H9 (cell line): ENCODE results near the gene PTPRQ. TPM values are rescaled to one million over a fixed set of nuclear protein-coding genes. Genes with fewer than 3 reads are reported as not detected.

Experiments
- DNase-seq: peaks from one replicate; pipeline ENCODE4 v3.0.0-alpha.2; 2017
- H2AFZ ChIP-seq: one replicate; pipeline ENCODE4 v1.6.1; 2013; ENCODE audit warnings: mild to moderate bottlenecking, low read length, control low read depth, moderate library complexity
- H2AK5ac ChIP-seq: 2 replicates; pipeline ENCODE4 v1.6.1; 2013; ENCODE audit warnings: low read length, control low read depth, mixed read lengths; ENCODE audit not compliant: insufficient read length
- H2BK120ac ChIP-seq: one replicate; pipeline ENCODE4 v1.6.1; 2013; ENCODE audit warnings: low read depth, mild to moderate bottlenecking, low read length, control low read depth, inconsistent platforms; ENCODE audit not compliant: poor library complexity, severe bottlenecking
- H2BK12ac ChIP-seq: 2 replicates; pipeline ENCODE4 v1.6.1; 2013; ENCODE audit warnings: low read length, control low read depth, mixed read lengths, low read depth; ENCODE audit not compliant: insufficient read length
- H2BK15ac ChIP-seq: 2 replicates; pipeline ENCODE4 v1.6.1; 2013; ENCODE audit warnings: low read depth, low read length, control low read depth
- H2BK20ac ChIP-seq: one replicate; pipeline ENCODE4 v1.6.1; 2013; ENCODE audit warnings: low read depth, mild to moderate bottlenecking, low read length, control low read depth, inconsistent platforms; ENCODE audit not compliant: poor library complexity, severe bottlenecking
- H2BK5ac ChIP-seq: 2 replicates; pipeline ENCODE4 v1.6.1; 2013; ENCODE audit warnings: low read length, control low read depth, mixed read lengths; ENCODE audit not compliant: insufficient read length
- H3K14ac ChIP-seq: 2 replicates; pipeline ENCODE4 v1.6.1; 2013; ENCODE audit warnings: low read length, control low read depth; ENCODE audit not compliant: insufficient read depth
- H3K18ac ChIP-seq: 2 replicates; pipeline ENCODE4 v1.6.1; 2013; ENCODE audit warnings: low read depth, mild to moderate bottlenecking, mixed read lengths, low read length, control low read depth; ENCODE audit not compliant: insufficient read length
- H3K23ac ChIP-seq: 2 replicates; pipeline ENCODE4 v1.6.1; 2013; ENCODE audit warnings: low read length, control low read depth, mixed read lengths, low read depth; ENCODE audit not compliant: insufficient read length
- H3K23me2 ChIP-seq: 2 replicates; pipeline ENCODE4 v1.6.1; 2013; ENCODE audit warnings: low read depth, mild to moderate bottlenecking, mixed read lengths, low read length, control low read depth; ENCODE audit not compliant: insufficient read length, poor library complexity, severe bottlenecking
- H3K27ac ChIP-seq: 2 replicates; pipeline ENCODE4 v1.5.1; 2013; ENCODE audit warnings: low read length, control low read depth, mixed read lengths, low read depth; ENCODE audit not compliant: insufficient read length
- H3K27me3 ChIP-seq: 2 replicates; pipeline ENCODE4 v1.6.1; 2013; ENCODE audit warnings: low read length, control low read depth, inconsistent platforms; ENCODE audit not compliant: insufficient read depth
- H3K4ac ChIP-seq: 2 replicates; pipeline ENCODE4 v1.6.1; 2013; ENCODE audit warnings: low read depth, mild to moderate bottlenecking, control low read depth, inconsistent platforms, low read length, moderate library complexity
- H3K4me1 ChIP-seq: 2 replicates; pipeline ENCODE4 v1.6.1; 2013; ENCODE audit warnings: low read length, control low read depth, inconsistent platforms; ENCODE audit not compliant: insufficient read depth
- H3K4me2 ChIP-seq: 2 replicates; pipeline ENCODE4 v1.6.1; 2013; ENCODE audit warnings: low read length, control low read depth, mixed read lengths; ENCODE audit not compliant: insufficient read length, insufficient read depth
- H3K56ac ChIP-seq: 2 replicates; pipeline ENCODE4 v1.6.1; 2013; ENCODE audit warnings: low read depth, mild to moderate bottlenecking, mixed read lengths, low read length, control low read depth; ENCODE audit not compliant: insufficient read length
- H3K79me1 ChIP-seq: 2 replicates; pipeline ENCODE4 v1.6.1; 2013; ENCODE audit warnings: low read depth, mild to moderate bottlenecking, moderate library complexity, low read length, control low read depth, inconsistent platforms; ENCODE audit not compliant: insufficient read depth, poor library complexity, severe bottlenecking
- H3K79me2 ChIP-seq: 2 replicates; pipeline ENCODE4 v1.6.1; 2013; ENCODE audit warnings: low read length, control low read depth, inconsistent platforms; ENCODE audit not compliant: insufficient read depth
- H3K9ac ChIP-seq: 2 replicates; pipeline ENCODE4 v1.6.1; 2013; ENCODE audit warnings: low read length, control low read depth, mixed read lengths; ENCODE audit not compliant: insufficient read length; ENCODE audit errors: extremely low read depth
- H3K9me3 ChIP-seq: one replicate; pipeline ENCODE4 v1.6.1; 2013; ENCODE audit warnings: low read depth, low read length, inconsistent platforms; ENCODE audit not compliant: control insufficient read depth
- H3T11ph ChIP-seq: one replicate; pipeline ENCODE4 v1.6.1; 2013; ENCODE audit warnings: mild to moderate bottlenecking, low read length, control low read depth, inconsistent platforms
- H4K20me1 ChIP-seq: one replicate; pipeline ENCODE4 v1.6.1; 2013; ENCODE audit not compliant: control insufficient read depth, insufficient read length, insufficient read depth
- H4K5ac ChIP-seq: 2 replicates; pipeline ENCODE4 v1.6.1; 2013; ENCODE audit warnings: low read depth, mild to moderate bottlenecking, mixed read lengths, low read length, control low read depth; ENCODE audit not compliant: insufficient read length
- H4K8ac ChIP-seq: replicated peaks from 2 replicates; pipeline ENCODE4 v1.6.1; 2013; ENCODE audit warnings: low read length, control low read depth, mixed read lengths, low read depth; ENCODE audit not compliant: insufficient read length
- H4K91ac ChIP-seq: 2 replicates; pipeline ENCODE4 v1.6.1; 2013; ENCODE audit warnings: low read depth, mild to moderate bottlenecking, moderate library complexity, mixed read lengths, low read length, control low read depth; ENCODE audit not compliant: insufficient read length
- H3K27ac Mint-ChIP-seq, 3 experiments: 2 replicates in 2 of 3; 3 replicates in 1 of 3; pipeline ENCODE4 v1.8.0; 2020 to 2021; ENCODE audit warnings: mixed read lengths in 3 of 3, mild to moderate bottlenecking in 1 of 3, moderate library complexity in 1 of 3
- H3K27me3 Mint-ChIP-seq: 2 replicates; pipeline ENCODE4 v1.8.0; 2021; ENCODE audit warnings: low read depth, mild to moderate bottlenecking, moderate library complexity, mixed read lengths
- H3K36me3 Mint-ChIP-seq, 3 experiments: 2 replicates in 2 of 3; 3 replicates in 1 of 3; pipeline ENCODE4 v1.8.0; 2020 to 2021; ENCODE audit warnings: low read depth in 3 of 3, mixed read lengths in 3 of 3; ENCODE audit not compliant: insufficient read depth in 1 of 3
- H3K4me1 Mint-ChIP-seq, 2 experiments: 2 replicates each; pipeline ENCODE4 v1.8.0; 2020; ENCODE audit warnings: mixed read lengths in 2 of 2
- H3K4me3 Mint-ChIP-seq, 2 experiments: 2 replicates in 1 of 2; 3 replicates in 1 of 2; pipeline ENCODE4 v1.8.0; 2020 to 2021; ENCODE audit warnings: mild to moderate bottlenecking in 2 of 2, mixed read lengths in 2 of 2, moderate library complexity in 1 of 2
- H3K9me3 Mint-ChIP-seq, 2 experiments: 2 replicates in 1 of 2; 3 replicates in 1 of 2; pipeline ENCODE4 v1.8.0; 2020; ENCODE audit warnings: mild to moderate bottlenecking in 2 of 2, mixed read lengths in 2 of 2, moderate library complexity in 1 of 2
- WGBS: extraction: QIAGEN DNeasy Blood & Tissue Kit; methylation state at CpG from one replicate; pipeline ENCODE4 v1.1.7; 2013; ENCODE audit warnings: missing lambda C conversion rate, low lambda C conversion rate, mixed read lengths; ENCODE audit not compliant: insufficient read length; ENCODE audit errors: extremely low coverage; 5-methylcytosine and 5-hydroxymethylcytosine counted together
- total RNA-seq: library from RNA; stranded (reverse); gene quantifications from 2 replicates; pipeline ENCODE4 v1.2.1, GENCODE V29; 2021
- TF ChIP-seq, protein P1 (sequence below): fragments of 200-600 bp; sonication (generic); conservative IDR thresholded peaks from 3 replicates; pipeline ENCODE4 v1.8.0; 2021; ENCODE audit warnings: antibody characterized with exemption, mild to moderate bottlenecking

The PTPRQ gene
- total RNA-seq, 1 experiment from 2014 or later, result not detected

- no peak overlapping the region for H2BK12ac ChIP-seq
- H3K23me2 ChIP-seq, result no peaks in the 10 kb centered on the region
- no peak overlapping the region for H4K5ac ChIP-seq
- H2BK15ac ChIP-seq, result no peak overlapping the region
- H3K79me1 ChIP-seq, result no peaks in the 10 kb centered on the region
- H3K56ac ChIP-seq, result no peak overlapping the region
- H3K79me2 ChIP-seq, result no peaks in the 10 kb centered on the region
- no peak overlapping the region for H3K4me2 ChIP-seq
- Mint-ChIP-seq H3K27ac (no peak overlapping the region), H3K36me3 (no peaks in the 10 kb centered on the region), H3K9me3 (no peaks in the 10 kb centered on the region), H3K4me1 (peaks cover 19 to 25% of the 10 kb centered on the region in 2 experiments), H3K27me3 (peaks cover 30% of the 10 kb centered on the region), H3K4me3 (no peak overlapping the region)
- H3K27me3 ChIP-seq, result no peaks in the 10 kb centered on the region; the same call in 1 of the 2 replicates
- no peak for DNase-seq
- H4K20me1 ChIP-seq, result no peaks in the 10 kb centered on the region
- H3K9ac ChIP-seq, result no peak overlapping the region
- H3K14ac ChIP-seq, result no peak overlapping the region
- TF ChIP-seq, protein P1, sequence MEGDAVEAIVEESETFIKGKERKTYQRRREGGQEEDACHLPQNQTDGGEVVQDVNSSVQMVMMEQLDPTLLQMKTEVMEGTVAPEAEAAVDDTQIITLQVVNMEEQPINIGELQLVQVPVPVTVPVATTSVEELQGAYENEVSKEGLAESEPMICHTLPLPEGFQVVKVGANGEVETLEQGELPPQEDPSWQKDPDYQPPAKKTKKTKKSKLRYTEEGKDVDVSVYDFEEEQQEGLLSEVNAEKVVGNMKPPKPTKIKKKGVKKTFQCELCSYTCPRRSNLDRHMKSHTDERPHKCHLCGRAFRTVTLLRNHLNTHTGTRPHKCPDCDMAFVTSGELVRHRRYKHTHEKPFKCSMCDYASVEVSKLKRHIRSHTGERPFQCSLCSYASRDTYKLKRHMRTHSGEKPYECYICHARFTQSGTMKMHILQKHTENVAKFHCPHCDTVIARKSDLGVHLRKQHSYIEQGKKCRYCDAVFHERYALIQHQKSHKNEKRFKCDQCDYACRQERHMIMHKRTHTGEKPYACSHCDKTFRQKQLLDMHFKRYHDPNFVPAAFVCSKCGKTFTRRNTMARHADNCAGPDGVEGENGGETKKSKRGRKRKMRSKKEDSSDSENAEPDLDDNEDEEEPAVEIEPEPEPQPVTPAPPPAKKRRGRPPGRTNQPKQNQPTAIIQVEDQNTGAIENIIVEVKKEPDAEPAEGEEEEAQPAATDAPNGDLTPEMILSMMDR, result no peak
- no peaks in the 10 kb centered on the region for H3K9me3 ChIP-seq
- H3K23ac ChIP-seq, result no peak overlapping the region
- H3K18ac ChIP-seq, result no peak overlapping the region
- WGBS, result no CpG with 5 or more reads among the region's 7 CpGs
- H4K8ac ChIP-seq, result no peak overlapping the region
- no peak overlapping the region for H2AK5ac ChIP-seq
- H3K4me1 ChIP-seq, result no peaks in the 10 kb centered on the region; the same call in 1 of the 2 replicates
- no peak overlapping the region for H2BK120ac ChIP-seq
- H3T11ph ChIP-seq, result no peak overlapping the region
- no peak overlapping the region for H2BK5ac ChIP-seq
- no peak overlapping the region for H3K4ac ChIP-seq
- no peak overlapping the region for H2BK20ac ChIP-seq
- no peak overlapping the region for H2AFZ ChIP-seq
- no peak overlapping the region for H4K91ac ChIP-seq
- no peak overlapping the region for H3K27ac ChIP-seq
Measured at GRCh38 chr12:80698847-80699542, 255.0 kb downstream of the PTPRQ start.
